HG02938 (cell line): ENCODE data around the gene TRPC4AP.
A peak's percentile ranks its signal among the peaks of the same experiment; 100 is the strongest.
"Not testable (repeated sequence)": the region's sequence is repeated elsewhere in the genome, so short reads cannot be mapped to it uniquely, and the experiment has no call there.

Experiments
- ATAC-seq: cut with Tn5 transposase; IDR thresholded peaks from one replicate; pipeline ENCODE4 v1.9.1; 2021; ENCODE audit warnings: mild to moderate bottlenecking, moderate library complexity; ENCODE audit not compliant: unreplicated experiment

TRPC4AP gene, protein sequence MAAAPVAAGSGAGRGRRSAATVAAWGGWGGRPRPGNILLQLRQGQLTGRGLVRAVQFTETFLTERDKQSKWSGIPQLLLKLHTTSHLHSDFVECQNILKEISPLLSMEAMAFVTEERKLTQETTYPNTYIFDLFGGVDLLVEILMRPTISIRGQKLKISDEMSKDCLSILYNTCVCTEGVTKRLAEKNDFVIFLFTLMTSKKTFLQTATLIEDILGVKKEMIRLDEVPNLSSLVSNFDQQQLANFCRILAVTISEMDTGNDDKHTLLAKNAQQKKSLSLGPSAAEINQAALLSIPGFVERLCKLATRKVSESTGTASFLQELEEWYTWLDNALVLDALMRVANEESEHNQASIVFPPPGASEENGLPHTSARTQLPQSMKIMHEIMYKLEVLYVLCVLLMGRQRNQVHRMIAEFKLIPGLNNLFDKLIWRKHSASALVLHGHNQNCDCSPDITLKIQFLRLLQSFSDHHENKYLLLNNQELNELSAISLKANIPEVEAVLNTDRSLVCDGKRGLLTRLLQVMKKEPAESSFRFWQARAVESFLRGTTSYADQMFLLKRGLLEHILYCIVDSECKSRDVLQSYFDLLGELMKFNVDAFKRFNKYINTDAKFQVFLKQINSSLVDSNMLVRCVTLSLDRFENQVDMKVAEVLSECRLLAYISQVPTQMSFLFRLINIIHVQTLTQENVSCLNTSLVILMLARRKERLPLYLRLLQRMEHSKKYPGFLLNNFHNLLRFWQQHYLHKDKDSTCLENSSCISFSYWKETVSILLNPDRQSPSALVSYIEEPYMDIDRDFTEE

DNA sequence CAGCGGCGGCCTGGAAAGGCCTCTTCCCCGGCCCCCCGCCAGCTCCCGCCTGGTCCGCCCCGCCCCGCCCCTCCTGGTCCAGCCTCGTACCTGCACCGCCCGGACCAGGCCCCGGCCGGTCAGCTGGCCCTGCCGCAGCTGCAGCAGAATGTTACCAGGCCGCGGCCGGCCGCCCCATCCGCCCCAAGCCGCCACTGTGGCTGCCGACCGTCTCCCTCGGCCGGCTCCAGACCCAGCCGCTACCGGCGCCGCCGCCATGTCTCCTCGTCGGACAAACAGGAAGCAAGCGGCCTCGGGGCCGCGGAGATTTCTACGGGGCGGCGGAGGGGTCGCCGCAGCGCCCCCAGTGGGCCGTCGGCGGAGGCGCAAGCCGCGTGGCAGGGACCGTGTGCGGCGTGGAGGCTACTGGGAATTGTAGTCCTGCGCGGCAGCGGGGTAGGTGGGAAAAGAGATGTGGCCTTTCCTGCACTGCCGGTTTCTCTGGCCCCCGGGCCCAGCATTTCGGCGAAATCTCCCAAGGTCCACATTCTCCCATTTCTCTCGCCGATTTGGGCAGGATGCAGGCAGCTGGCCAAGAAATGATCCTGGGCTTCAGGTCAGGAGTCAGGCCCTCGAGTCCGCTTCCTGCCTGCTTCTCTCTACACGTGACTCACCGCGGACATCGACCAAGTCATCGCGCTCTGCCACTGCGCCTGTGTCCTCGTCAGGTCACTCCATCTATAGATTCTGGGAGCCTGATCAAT lies at the start of gene TRPC4AP:
Gene TRPC4AP, minus strand, starts transcription at position 284 of the 743 bp plus-strand sequence. Its CDS starts 26 bp downstream, at position 258.
- peak; percentile 87 for ATAC-seq

DNA sequence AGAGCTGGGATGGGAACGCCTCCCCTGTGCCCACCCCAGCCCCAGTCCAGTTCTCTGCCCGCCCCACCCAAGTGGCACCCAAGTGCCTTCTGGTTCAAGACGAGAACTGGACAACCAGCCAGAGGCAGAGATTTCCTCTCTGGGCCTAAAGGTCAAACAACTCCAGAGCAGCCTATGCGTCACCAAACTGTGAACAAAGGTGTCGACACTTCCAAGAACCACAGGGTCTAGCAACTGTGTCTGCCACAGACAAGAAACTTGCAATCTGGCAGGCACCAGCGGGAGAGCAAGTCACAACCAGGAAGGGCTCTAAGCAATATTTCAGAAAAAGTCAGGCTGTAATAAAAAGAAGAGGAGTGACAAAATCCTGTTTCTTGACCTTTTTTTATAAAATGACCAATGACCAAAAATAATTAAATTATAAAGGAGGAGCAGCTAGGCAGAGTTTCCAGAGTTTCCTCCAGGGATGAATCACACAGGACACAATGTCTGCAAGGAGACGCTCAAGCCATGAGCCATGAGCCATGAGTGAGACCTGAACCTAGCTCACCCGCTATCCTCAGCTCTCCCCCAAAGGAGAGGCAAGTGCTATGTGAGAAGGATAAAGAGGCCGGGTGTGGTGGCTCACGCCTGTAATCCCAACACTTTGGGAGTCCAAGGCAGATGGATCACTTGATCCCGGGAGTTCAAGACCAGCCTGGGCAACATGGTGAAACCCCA lies 43.4 kb upstream of the TRPC4AP start:
- no peak for ATAC-seq

DNA sequence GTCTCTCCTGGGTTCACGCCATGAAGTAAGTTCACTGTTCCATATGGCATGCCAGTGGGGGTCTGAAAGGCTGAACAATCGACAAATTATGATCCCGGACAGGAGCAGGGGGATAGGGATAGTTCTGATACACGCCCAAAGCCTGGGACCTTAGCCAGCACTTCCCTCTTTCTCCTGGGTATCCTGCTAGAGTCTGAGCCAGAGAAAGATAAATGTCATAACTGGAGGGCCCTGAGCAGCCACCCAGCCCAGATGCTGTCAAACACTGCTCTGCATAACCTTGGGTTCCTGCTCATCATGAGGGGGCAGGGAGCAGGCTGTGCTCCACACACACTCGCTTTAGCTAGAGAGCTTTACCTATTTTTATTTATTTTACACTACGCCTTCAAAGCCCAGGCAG lies 42.3 kb upstream of the TRPC4AP start:
- no peak for ATAC-seq

DNA sequence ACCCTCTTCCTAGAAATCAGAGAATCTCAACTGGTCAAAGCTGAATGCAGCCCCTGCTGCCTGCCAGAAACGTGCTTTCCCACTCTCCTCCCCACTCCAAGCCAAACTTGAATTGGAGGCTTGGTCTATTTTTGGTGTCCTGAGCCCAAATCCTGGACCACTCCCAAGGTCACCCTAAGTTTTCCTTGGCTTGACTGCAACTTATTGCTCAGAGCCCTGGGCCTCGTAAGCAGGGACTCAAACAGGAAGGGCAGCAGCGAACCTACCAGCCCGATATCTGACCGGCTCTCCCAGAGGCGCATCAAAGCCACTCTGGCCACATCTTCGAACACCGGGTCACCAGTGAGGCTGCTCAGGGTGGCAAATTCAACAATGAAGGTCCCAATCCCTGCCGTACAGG lies 41.9 kb upstream of the TRPC4AP start:
- ATAC-seq: no peak

DNA sequence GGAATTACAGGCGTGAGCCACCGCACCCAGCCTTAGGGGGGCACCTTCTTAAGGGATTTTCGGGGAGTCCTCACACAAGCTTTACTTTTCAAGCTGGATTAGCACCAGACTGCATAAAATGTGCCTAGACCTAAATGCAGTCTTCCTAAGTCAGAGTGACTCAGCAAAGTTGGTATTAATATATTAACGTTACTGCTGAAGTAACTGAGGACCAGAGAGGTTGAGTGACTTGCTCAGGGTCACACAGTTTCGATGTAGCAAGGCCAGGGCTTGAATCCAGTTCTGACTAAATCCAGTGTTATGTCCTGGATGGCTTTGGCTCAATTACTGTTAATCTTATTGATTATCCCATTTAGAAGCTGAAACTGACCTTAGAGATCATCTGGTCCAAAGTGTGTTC lies 41.1 kb upstream of the TRPC4AP start:
- ATAC-seq: no peak

DNA sequence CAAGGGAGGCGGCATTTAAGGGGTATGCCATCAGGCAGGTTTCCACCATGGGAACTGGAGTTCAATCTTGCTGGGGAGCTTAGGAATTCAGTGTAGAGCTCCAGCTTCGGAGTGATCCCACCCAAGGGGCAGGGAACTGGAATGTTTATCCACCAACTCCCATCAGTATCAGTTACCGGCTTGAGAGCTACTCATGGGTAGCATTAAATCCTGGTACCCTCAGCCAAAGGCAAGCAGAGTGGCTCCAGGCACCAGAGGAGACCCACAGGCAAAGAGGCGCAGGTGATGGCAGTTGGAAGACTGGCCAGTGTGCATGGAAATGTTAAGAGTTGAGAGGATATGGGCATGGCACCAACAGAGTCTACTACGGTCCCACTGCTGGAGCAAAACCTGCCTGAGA lies 40.4 kb upstream of the TRPC4AP start:
- no peak for ATAC-seq

DNA sequence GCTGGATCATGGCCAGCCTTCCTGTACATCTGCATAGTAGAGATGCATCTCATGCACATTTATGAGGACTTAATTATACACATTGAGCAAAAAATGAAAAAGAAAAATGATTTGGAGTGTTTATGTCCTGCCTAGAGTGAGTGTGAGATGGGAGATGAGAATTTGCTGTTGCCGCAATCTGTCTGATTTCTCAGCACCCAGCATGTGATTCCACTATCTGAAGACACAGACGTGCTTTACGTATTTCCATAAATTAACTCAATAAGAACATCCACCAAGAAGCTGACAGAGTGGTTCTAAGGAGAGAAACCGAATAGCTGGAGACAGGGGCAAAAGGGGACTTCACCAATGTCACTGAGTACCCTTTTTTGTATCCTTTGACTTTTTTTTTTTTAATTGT lies 39.3 kb upstream of the TRPC4AP start:
- ATAC-seq: no peak

DNA sequence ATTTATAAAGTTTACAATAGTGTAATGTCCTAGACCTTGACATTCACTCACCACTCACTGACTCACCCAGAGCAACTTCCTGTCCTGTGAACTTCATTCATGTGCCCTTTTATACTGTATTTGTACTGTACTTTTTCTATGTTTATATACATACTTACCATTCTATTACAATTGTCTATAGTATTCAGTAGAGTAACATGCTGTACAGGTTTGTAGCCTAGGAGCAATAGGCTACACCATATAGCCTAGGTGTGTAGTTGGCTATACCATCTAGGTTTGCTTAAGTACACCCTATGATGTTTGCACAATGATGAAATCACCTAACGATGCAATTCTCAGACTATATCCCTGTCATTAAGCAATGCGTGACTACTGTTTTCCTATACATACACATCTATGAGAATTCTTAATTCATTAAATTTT lies 37.1 kb upstream of the TRPC4AP start:
- ATAC-seq: no peak

DNA sequence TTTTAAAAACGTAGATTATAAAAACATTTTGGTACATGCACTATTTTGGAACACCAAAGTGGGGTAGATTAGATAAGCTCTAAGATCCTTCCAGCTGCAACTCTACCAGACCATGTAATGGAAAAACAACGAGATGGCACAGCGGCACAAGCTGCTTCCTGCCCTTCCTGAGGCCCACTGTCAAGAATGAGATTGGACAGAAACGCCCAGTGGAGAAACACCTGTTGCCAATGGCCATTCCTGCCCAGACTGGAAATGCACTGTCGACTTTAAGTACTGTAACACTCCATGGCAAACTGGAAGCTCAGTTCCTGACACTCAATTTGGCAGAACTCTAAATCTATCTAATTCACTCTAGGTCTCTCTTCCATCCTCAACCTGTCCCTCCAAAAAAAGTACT lies 33.1 kb upstream of the TRPC4AP start:
- ATAC-seq: no peak

DNA sequence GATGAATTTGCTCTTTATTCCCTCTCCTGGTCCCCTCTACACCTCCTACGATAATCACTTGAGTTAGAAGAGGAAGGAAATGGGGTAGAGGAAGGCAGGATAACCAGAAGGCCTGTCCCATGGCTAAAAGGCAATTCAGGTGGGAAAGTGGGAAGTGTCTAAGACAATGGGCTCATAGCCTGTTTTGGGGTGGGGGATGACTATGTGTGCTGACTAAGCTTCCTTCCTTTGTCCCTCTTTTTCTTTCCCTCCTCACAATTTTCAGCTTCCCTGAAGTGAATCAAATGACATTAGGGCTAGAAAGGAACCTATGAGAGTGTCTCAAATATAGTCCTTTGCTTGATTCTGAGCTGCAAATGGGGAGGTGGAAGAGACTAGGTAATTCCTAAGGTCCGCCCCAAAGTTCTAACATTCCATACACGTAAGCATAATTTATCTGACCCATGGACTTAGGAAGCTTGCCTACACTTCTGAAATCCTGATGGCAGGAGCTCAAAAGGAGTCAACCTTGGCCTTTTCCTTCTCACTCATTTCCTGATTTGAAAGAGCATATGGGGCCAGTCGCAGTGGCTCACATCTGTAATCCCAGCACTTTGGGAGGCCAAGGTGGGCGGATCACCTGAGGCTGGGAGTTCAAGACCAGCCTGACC lies 30.3 kb upstream of the TRPC4AP start:
- no peak for ATAC-seq

DNA sequence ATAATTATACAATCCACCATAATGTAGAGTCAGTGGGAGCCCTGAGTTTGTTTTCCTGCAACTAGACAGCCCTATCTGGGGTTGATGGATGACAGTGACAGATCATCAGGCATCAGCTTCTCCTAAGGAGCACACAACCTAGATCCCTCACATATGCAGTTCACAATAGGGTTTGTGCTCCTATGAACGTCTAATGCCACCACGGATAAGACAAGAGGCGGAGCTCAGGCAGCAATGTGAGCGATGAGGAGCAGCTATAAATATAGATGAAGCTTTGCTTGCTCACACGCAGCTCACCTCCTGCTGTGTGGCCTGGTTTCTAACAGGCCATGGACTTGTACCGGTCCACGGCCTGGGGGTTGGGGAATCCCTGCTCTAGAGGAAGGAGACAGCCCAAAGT lies 28.6 kb upstream of the TRPC4AP start:
- ATAC-seq: no peak

DNA sequence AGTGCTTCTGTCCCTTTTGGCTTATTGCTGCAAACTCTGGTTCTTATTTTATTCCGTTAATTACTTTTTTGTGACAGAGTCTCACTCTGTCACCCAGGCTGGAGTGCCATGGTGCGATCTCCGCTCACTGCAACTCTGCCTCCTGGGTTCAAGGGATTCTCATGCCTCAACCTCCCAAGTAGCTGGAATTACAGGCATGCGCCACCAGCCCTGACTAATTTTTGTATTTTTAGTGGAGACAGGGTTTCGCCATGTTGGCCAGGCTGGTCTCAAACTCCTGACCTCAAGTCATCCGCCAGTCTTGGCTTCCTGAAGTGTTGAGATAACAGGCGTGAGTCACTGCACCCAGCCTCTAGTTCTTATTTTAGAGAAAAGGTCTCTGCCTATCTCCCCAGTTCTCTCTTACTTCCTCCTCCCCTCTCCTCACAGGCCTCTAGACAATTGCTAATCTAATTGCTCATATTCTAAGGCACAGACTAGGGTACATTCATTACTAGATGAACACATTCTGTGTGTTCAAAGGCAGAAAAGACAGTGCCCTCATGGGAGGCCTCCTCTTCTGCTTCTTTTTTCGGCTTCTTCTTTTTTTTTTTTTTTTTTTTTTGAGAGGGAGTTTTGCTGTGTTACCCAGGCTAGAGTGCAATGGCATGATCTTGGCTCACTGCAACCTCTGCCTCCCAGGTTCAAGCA lies 27.6 kb upstream of the TRPC4AP start:
- ATAC-seq: no peak

DNA sequence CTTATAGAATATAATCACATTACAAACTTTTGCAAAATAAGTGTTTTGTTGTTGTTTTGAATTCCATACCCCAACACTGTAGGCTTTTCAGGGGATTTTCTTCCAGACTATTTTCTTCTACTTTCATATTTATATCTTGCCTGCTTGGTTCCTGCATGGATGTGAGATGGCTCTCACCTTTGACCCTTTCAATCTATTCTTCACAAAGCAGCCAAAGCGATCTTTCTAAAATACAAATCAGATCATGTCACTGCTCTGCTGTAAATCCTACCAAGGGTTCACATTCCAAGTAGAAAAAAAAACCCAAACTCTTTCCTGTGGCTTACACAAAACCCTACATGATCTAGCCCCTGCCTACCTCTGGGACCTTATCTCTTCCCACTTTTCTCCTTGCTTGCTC lies 25.0 kb upstream of the TRPC4AP start:
- no peak for ATAC-seq

DNA sequence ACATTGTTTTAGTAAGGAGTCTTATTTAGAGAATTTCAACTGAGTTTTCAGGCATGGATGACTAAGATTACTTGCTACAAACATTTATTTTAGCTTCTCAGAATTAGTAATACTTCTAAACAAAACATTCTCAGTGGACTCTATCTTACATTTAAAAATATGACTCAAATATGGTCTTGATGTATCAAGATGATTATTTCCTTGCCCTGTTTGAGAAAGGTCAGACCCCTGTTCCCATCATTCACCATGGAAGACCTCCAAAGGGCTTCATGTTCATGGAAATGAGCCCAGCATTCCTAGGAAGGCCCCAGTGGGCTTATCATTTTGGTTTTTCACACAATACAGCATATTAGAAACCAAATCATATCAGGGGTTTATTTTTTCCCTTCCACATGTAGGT lies 24.6 kb upstream of the TRPC4AP start:
- no peak for ATAC-seq

DNA sequence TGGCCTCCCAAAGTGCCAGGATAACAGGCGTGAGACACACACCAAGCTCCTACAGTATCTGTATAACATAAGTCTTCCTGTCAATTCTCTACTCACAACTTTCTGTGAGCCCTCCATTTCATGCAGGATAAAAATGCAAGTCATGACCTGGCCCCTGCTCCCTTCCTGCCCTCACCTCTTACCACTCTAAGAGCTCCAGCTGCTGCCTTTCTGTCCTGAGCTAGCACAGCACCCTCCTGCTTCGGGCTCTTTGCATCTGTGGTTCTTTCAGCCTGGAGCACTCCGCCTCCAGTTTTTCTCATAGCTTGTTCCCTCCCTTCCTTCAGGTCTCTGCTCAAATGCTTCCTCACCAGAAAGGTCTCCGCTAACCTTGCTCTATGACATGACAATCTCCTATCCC lies 23.7 kb upstream of the TRPC4AP start:
- no peak for ATAC-seq

DNA sequence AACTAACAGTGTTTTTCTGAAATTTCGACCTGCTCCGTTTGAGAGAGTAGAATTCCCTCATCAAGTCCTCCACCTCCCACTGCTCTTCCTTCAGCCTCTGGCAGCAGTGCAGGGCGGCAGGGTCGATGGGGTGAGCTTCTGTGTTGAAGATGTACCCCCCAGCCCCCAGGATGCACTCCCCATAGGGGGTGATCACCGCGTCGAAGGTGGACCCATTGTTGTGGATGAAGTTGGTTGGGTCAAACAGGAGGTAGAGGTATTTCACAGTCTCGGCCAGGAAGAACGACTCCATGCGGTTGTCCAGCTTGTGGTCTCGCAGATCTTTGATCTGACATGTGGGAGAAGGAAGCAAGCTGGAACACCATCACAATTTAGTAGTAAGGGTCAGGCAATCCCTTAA lies 23.0 kb upstream of the TRPC4AP start:
- no peak for ATAC-seq

DNA sequence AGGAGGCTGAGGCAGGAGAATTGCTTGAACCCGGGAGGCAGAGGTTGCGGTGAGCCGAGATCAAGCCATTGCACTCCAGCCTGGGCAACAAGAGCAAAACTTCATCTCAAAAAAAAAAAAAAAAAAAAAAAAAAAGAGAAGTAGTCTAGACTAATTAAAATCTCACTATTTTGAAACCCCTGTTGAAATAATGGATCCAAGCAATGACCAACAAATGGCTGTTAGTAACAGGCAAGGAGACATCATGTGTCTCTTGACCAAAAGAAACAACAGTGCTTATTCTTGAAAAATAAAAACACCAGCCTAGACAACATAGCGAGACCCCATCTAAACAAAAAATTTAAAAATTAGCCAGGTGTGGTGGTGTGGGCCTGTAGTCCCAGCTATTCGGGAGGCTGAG lies 19.7 kb upstream of the TRPC4AP start:
- not testable (repeated sequence) for ATAC-seq

DNA sequence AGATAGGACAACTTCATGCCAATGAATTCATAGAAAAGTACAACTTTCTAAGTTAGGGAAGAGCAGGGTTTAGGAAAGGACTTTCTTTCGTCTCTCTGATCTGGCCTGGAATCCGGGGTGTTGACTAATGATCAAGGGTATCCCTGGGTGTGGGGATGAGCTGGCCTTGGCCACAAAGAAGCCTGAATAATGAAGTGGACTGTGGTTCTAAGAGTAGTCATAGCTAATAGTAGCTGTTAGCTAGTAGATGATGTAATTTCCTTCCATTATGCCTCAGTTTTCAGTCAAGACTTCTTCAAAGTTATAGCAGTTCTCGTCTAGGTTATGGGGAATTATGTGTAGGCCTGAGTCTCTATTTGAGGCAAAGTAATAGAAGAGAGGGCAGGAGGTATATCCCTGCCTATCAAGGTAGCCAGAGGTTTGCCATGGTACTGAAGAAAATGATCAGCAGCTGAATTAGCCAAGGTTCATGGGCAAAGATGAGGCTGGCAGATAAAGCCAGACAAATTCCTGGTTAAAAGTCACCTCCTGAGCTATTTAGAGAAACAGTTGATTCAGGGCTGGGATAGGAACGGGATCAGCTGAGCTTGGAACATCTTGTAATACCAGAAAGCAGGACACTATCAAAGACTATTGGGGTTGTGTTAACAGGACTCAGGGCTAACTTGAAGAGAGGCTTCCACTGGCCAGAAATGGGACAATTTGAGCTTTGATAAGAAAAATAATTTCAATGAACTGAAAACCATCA lies 18.7 kb upstream of the TRPC4AP start:
- ATAC-seq: no peak

DNA sequence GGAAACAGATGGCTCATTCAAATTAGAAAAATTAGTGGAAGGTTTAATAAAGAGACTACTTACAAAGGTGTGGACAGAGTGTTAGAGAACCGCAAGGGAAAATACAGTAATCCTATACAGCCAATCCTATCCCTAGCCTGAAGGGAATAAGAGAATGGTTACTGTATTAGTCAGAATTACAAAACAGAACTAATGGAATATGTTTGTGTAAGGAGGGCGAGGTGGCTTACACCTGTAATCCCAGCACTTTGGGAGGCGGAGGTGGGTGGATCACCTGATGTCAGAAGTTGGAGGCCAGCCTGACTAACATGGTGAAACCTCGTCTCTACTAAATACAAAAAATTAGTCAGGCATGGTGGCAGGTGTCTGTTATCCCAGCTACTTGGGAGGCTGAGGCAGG lies 16.3 kb upstream of the TRPC4AP start:
- ATAC-seq: no peak
